Measurements from ENCODE around the gene SLC16A1. TPM values are rescaled to one million over a fixed set of nuclear protein-coding genes. Genes with fewer than 3 reads are reported as not detected.

Gene SLC16A1
- polyA plus RNA-seq, 3 donors: 2.4 to 13.1 (median 10.3) TPM

DNA sequence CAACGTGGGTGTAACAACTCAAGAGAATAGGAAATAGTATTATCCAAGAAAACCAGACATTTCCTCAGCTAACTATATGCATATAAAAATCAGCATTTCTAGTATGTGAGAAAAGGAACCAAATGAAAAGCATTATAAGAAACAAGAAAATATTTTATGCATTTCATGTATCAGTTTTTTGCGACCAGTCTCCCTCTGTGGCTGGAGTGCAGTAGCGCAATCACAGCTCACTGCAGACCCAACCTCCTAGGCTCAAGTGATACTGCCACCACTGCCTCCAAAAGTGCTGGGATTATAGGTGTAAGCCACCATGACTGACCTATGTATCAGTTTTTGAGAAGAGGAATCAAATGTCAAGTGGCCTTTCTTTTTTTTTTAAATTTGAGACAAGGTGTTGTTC is 31.0 kb downstream of the SLC16A1 start:
- no peaks in the 10 kb centered on the region for H3K9me3 ChIP-seq (replicated peaks in 1 of 2; ENCODE audit: control insufficient read depth in 1 of 2, insufficient read depth in 1 of 2, low read length in 2 of 2)
- no peak overlapping the region for H3K4me2 ChIP-seq (replicated peaks; ENCODE audit: extremely low read depth, low read length, poor library complexity, severe bottlenecking)
- no peak overlapping the region for H3K4me3 Mint-ChIP-seq
- H3K9me3 Mint-ChIP-seq: no peaks in the 10 kb centered on the region
- H3K4me1 ChIP-seq (ENCODE audit: control insufficient read depth in 1 of 2, insufficient read depth in 2 of 2, low read length in 2 of 2): no peaks in the 10 kb centered on the region
- no peak overlapping the region for H3K27ac Mint-ChIP-seq
- intact Hi-C loops (cut with micrococcal nuclease): no loop called here
- H3K27me3 ChIP-seq (ENCODE audit: control insufficient read depth in 2 of 2, insufficient read depth in 2 of 2, low read length in 2 of 2): no peaks in the 10 kb centered on the region
- no peaks in the 10 kb centered on the region for H3K79me2 ChIP-seq (ENCODE audit: insufficient read depth, low read length)
- no peak overlapping the region for H2AFZ ChIP-seq (ENCODE audit: insufficient read depth, low read depth, low read length, poor library complexity, severe bottlenecking)
- DNase-seq: no peak
- H3K36me3 Mint-ChIP-seq: peaks cover 35 to 63% of the 10 kb centered on the region in 2 donors
- no peak overlapping the region for H3K4me3 ChIP-seq (replicated peaks in 1 of 3; ENCODE audit: low read depth in 2 of 3, low read length in 3 of 3)
- H3K27ac ChIP-seq (ENCODE audit: low read depth in 1 of 2, low read length in 2 of 2): no peak overlapping the region
- H4K20me1 ChIP-seq (ENCODE audit: insufficient read depth, low read length): no peaks in the 10 kb centered on the region
- TF ChIP-seq CTCF (IDR thresholded peaks at IDR 0.05): no peak
- H3K4me1 Mint-ChIP-seq: no peaks in the 10 kb centered on the region
- H3K9ac ChIP-seq (ENCODE audit: insufficient read depth, low read length, poor library complexity, severe bottlenecking): no peak overlapping the region
- H3K27me3 Mint-ChIP-seq (ENCODE audit: low read depth in 3 of 3): peaks cover 0 to 2% (median 0%) of the 10 kb centered on the region in 3 donors
- WGBS (ENCODE audit: insufficient coverage): no CpG with 5 or more reads among the region's 3 CpGs
- H3K36me3 ChIP-seq (replicated peaks in 1 of 2; ENCODE audit: control insufficient read depth in 1 of 2, insufficient read depth in 2 of 2, low read length in 2 of 2): peaks cover 10 to 37% of the 10 kb centered on the region in 2 donors

- peaks cover 10 to 34% of the 10 kb centered on the region in 2 donors for H3K36me3 ChIP-seq (replicated peaks in 1 of 2; ENCODE audit: control insufficient read depth in 1 of 2, insufficient read depth in 2 of 2, low read length in 2 of 2)
- H3K27ac ChIP-seq (ENCODE audit: low read depth in 1 of 2, low read length in 2 of 2): no peak overlapping the region
- no peak for DNase-seq
Measured at GRCh38 chr1:112923959-112924349, 32.0 kb downstream of the SLC16A1 start.

More at GRCh38 chr1:112923959-112924349, 32.0 kb downstream of the SLC16A1 start:
- Histone ChIP-seq H3K9me3 (replicated peaks in 1 of 2; ENCODE audit: control insufficient read depth in 1 of 2, insufficient read depth in 1 of 2, low read length in 2 of 2) (no peaks in the 10 kb centered on the region), H3K79me2 (ENCODE audit: insufficient read depth, low read length) (no peaks in the 10 kb centered on the region), H3K27me3 (ENCODE audit: control insufficient read depth in 2 of 2, insufficient read depth in 2 of 2, low read length in 2 of 2) (no peaks in the 10 kb centered on the region), H4K20me1 (ENCODE audit: insufficient read depth, low read length) (no peaks in the 10 kb centered on the region), H3K4me2 (replicated peaks; ENCODE audit: extremely low read depth, low read length, poor library complexity, severe bottlenecking) (no peak overlapping the region), H3K4me1 (ENCODE audit: control insufficient read depth in 1 of 2, insufficient read depth in 2 of 2, low read length in 2 of 2) (no peaks in the 10 kb centered on the region), H2AFZ (ENCODE audit: insufficient read depth, low read depth, low read length, poor library complexity, severe bottlenecking) (no peak overlapping the region), H3K9ac (ENCODE audit: insufficient read depth, low read length, poor library complexity, severe bottlenecking) (no peak overlapping the region), H3K4me3 (replicated peaks in 1 of 3; ENCODE audit: low read depth in 2 of 3, low read length in 3 of 3) (no peak overlapping the region)
- peaks cover 38 to 61% of the 10 kb centered on the region in 2 donors for H3K36me3 Mint-ChIP-seq
- no peak for TF ChIP-seq CTCF (IDR thresholded peaks at IDR 0.05)
- intact Hi-C loops (cut with micrococcal nuclease): no loop called here
- H3K4me3 Mint-ChIP-seq: no peak overlapping the region
- no peaks in the 10 kb centered on the region for H3K9me3 Mint-ChIP-seq
- no peaks in the 10 kb centered on the region for H3K4me1 Mint-ChIP-seq
- 98% methylated on average over 11 of the region's 12 CpGs for WGBS (ENCODE audit: insufficient coverage)
- H3K27ac Mint-ChIP-seq: no peak overlapping the region
- peaks cover 0 to 2% (median 0%) of the 10 kb centered on the region in 3 donors for H3K27me3 Mint-ChIP-seq (ENCODE audit: low read depth in 3 of 3)
